Body of pancreas (tissue), 4 donors: ENCODE results near the gene GYS1.

ENCODE experiments used
- POLR2A ChIP-seq, 3 donors: fragments of 450-650 bp; IDR thresholded peaks; one replicate each; pipeline ENCODE4 v1.6.1; 2016; ENCODE audit warnings: antibody characterized with exemption in 3 of 3, mild to moderate bottlenecking in 2 of 3
- TF ChIP-seq, protein P1 (sequence below), 7 experiments: fragments of 450-650 bp in 4 of 7; fragments of 200-600 bp in 3 of 7; sonication (generic) in 3 of 7; IDR thresholded peaks; one replicate each; pipeline ENCODE4 v1.5.1; 2016 to 2019; ENCODE audit warnings: antibody characterized with exemption in 7 of 7

DNA sequence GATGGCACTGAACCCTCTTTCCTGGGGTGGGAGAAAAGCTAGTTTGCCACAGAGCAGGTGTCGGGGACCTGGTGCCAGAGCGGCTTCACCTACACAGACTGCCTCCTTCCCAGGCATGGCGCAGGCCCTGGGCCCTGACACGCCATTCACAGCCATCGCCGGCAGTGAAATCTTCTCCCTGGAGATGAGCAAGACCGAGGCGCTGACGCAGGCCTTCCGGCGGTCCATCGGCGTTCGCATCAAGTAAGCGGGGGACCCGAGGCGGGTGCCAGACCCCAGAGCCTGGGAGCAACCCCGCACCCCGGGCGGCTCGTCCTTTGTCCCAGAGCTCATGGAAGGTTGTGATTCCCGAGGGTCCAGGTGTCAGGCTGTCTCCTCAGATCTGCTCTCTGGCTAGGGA is 13.8 kb upstream of the GYS1 start:
- no peak for TF ChIP-seq POLR2A (IDR thresholded peaks at IDR 0.05)
- TF ChIP-seq, protein P1, sequence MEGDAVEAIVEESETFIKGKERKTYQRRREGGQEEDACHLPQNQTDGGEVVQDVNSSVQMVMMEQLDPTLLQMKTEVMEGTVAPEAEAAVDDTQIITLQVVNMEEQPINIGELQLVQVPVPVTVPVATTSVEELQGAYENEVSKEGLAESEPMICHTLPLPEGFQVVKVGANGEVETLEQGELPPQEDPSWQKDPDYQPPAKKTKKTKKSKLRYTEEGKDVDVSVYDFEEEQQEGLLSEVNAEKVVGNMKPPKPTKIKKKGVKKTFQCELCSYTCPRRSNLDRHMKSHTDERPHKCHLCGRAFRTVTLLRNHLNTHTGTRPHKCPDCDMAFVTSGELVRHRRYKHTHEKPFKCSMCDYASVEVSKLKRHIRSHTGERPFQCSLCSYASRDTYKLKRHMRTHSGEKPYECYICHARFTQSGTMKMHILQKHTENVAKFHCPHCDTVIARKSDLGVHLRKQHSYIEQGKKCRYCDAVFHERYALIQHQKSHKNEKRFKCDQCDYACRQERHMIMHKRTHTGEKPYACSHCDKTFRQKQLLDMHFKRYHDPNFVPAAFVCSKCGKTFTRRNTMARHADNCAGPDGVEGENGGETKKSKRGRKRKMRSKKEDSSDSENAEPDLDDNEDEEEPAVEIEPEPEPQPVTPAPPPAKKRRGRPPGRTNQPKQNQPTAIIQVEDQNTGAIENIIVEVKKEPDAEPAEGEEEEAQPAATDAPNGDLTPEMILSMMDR (IDR thresholded peaks at IDR 0.05): no peak
